HepG2 (cell line): Measurements from ENCODE around the gene TSPAN32. TPM values are rescaled to one million over a fixed set of nuclear protein-coding genes. Genes with fewer than 3 reads are reported as not detected.

Experiments used
- ATAC-seq: fragments of 200-7000 bp; cut with Tn5 transposase; 3 replicates; pipeline ENCODE4 v1.9.1; 2020; ENCODE audit warnings: mild to moderate bottlenecking, moderate library complexity
- BruUV-seq: library from RNA; stranded (reverse); fragments of 400-500 nt; replicated peaks from 2 replicates; lab custom pipeline; 2021; lab: Mats Ljungman, UMichigan
- CTCF ChIA-PET: fragments of 300-600 bp; formaldehyde crosslinking; extraction: SDS; loops from one replicate; lab custom pipeline; 2021; ENCODE audit warnings: low total read pairs, inconsistent platforms, low intra/inter-chr PET ratio; lab: Yijun Ruan, JAX
- POLR2A ChIA-PET: fragments of 350-600 bp; sonication (Branson Sonifier 250); formaldehyde crosslinking; loops from one replicate; lab custom pipeline; 2020; ENCODE audit warnings: antibody characterized with exemption, inconsistent platforms; lab: Yijun Ruan, JAX
- DNase-seq: peaks from one replicate; pipeline ENCODE4 v3.0.0-alpha.2; 2015; ENCODE audit warnings: low spot score
- FAIRE-seq: peaks from 3 replicates; lab custom pipeline; 2011; peaks lifted over from hg19 to GRCh38; lab: Jason Lieb, UNC
- H2AFZ ChIP-seq: one replicate; pipeline ENCODE4 v1.6.1; 2011; ENCODE audit warnings: low read length, inconsistent platforms
- H3K27ac ChIP-seq: fragments of 300-600 bp; 3 replicates; pipeline ENCODE4 v1.8.0; 2011; ENCODE audit warnings: mixed run types, mild to moderate bottlenecking, mixed read lengths, low read length, inconsistent platforms; ENCODE audit not compliant: insufficient read depth; ENCODE audit errors: extremely low read length
- H3K27me3 ChIP-seq, 2 experiments: fragments of 200-600 bp in 1 of 2; 2 replicates in 1 of 2; 3 replicates in 1 of 2; pipeline versions ENCODE4 v1.6.0 to v1.8.0; 2011; ENCODE audit warnings: low read length in 2 of 2, mild to moderate bottlenecking in 2 of 2, moderate library complexity in 2 of 2, inconsistent platforms in 1 of 2; ENCODE audit not compliant: insufficient read depth in 2 of 2, control insufficient read depth in 1 of 2
- H3K36me3 ChIP-seq, 2 experiments: fragments of 200-600 bp in 1 of 2; replicated peaks in 1 of 2; 2 replicates in 1 of 2; 3 replicates in 1 of 2; pipeline versions ENCODE4 v1.5.1 to v1.8.0; 2011; ENCODE audit warnings: low read length in 2 of 2, inconsistent platforms in 1 of 2; ENCODE audit not compliant: insufficient read depth in 2 of 2, control insufficient read depth in 1 of 2
- H3K4me1 ChIP-seq: 2 replicates; pipeline ENCODE4 v1.5.1; 2012; ENCODE audit warnings: low read length, inconsistent platforms; ENCODE audit not compliant: insufficient read depth
- H3K4me2 ChIP-seq: 2 replicates; pipeline ENCODE4 v1.6.0; 2011; ENCODE audit warnings: low read depth, low read length, inconsistent platforms
- H3K4me3 ChIP-seq, 3 experiments: fragments of 200-600 bp in 1 of 3; sonication (generic), shearing (Covaris generic) in 1 of 3; replicated peaks in 1 of 3; 2 replicates each; pipeline ENCODE4 v1.5.1; 2011 to 2016; ENCODE audit warnings: low read length in 3 of 3, inconsistent platforms in 2 of 3, low read depth in 2 of 3, mild to moderate bottlenecking in 2 of 3, control low read depth in 1 of 3, mixed read lengths in 1 of 3; ENCODE audit not compliant: insufficient read depth in 1 of 3
- H3K79me2 ChIP-seq: one replicate; pipeline ENCODE4 v1.6.1; 2011; ENCODE audit warnings: low read length, inconsistent platforms; ENCODE audit not compliant: insufficient read depth
- H3K9ac ChIP-seq: 2 replicates; pipeline ENCODE4 v1.6.0; 2011; ENCODE audit warnings: mild to moderate bottlenecking, low read depth, low read length, inconsistent platforms; ENCODE audit not compliant: insufficient read depth
- H3K9me3 ChIP-seq: 2 replicates; pipeline ENCODE4 v1.5.1; 2012; ENCODE audit warnings: mild to moderate bottlenecking, low read length
- H4K20me1 ChIP-seq: 2 replicates; pipeline ENCODE4 v1.6.0; 2011; ENCODE audit warnings: inconsistent platforms, mild to moderate bottlenecking, low read length, moderate library complexity; ENCODE audit not compliant: insufficient read depth
- HDAC1 ChIP-seq: sonication (generic); formaldehyde crosslinking; IDR thresholded peaks from 2 replicates; pipeline ENCODE4 v1.5.1; 2020; ENCODE audit warnings: mild to moderate bottlenecking, missing genetic modification reagents
- ZNF629 ChIP-seq: sonication (generic); formaldehyde crosslinking; conservative IDR thresholded peaks from 2 replicates; pipeline ENCODE4 v1.5.0; 2020; ENCODE audit warnings: missing genetic modification reagents
- WGBS: methylation state at CpG from one replicate; pipeline ENCODE4 v1.1.6; 2017; ENCODE audit warnings: low lambda C conversion rate; 5-methylcytosine and 5-hydroxymethylcytosine counted together
- in situ Hi-C: cut with HindIII; loops from 2 replicates; pipeline ENCODE4 v1.10.0; 2017; ENCODE audit warnings: low pct_unique_long_range_greater_than_20kb; ENCODE audit not compliant: extremely low pct_ligation_motif_present
- intact Hi-C: fragments of 100-400 bp; cut with micrococcal nuclease; formaldehyde crosslinking; loops from one replicate; pipeline ENCODE4 v1.10.0; 2022; ENCODE audit not compliant: unreplicated experiment
- polyA plus RNA-seq, 8 experiments: library from polyadenylated mRNA; depleted of rRNA in 3 of 8; stranded (reverse) in 7 of 8; unstranded in 1 of 8; fragments of >200 nt; fragmentation: Illumina TruSeq in 4 of 8; extraction: Trizol in 4 of 8; gene quantifications; 2 replicates each; pipeline versions ENCODE4 v1.2.1 to v1.2.3, GENCODE V29; 2011 to 2016; ENCODE audit warnings: low read depth in 4 of 8, missing spikeins in 1 of 8, mixed read lengths in 1 of 8; ENCODE audit not compliant: insufficient read depth in 1 of 8
- total RNA-seq, 5 experiments: library from RNA; depleted of rRNA; stranded (reverse); fragments of >200 nt; fragmentation: Illumina TruSeq; extraction: Trizol; gene quantifications; 2 replicates each; pipeline ENCODE4 v1.2.3, GENCODE V29; 2016; ENCODE audit warnings: low read depth in 1 of 5
- TF ChIP-seq, protein P1 (sequence below): sonication (generic); formaldehyde crosslinking; IDR thresholded peaks from 2 replicates; pipeline ENCODE4 v1.4.0; 2020; ENCODE audit warnings: missing genetic modification reagents, mild to moderate bottlenecking, borderline replicate concordance

Gene TSPAN32
- total and polyA plus RNA-seq, 2 of the 13 experiments (the other 11 are each of a cell fraction or from before 2014, with no cell fraction given) = 0.09 to 0.70 TPM

DNA sequence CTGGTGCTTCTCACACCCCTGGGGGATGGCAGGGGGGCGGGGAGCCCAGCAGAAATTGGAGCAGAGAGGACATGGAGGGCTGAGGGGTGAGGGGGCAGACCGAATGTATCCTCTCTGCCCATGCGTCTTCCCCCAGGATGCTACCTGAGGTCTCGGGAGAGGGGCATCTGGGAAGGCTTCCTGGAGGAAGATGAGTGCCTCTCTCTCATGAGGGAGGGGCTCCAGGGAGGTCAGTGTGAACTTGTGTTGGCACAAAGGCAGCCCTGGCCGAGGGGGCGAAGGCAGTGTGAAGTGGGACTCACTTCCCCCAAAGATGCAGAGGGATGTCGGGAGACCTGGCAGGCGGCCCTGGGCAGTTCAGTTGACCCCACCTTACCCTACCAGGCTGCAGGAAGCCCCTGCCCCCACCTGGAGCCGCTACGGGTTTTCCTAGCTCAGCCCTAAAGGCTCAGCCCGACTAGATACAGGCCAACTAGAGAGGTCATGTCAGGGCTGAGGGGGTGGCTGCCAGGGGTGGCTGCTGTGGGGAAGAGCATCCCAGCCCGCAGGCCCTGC, 41.8 kb upstream of the TSPAN32 start:
- CTCF ChIA-PET = no interaction called here

DNA sequence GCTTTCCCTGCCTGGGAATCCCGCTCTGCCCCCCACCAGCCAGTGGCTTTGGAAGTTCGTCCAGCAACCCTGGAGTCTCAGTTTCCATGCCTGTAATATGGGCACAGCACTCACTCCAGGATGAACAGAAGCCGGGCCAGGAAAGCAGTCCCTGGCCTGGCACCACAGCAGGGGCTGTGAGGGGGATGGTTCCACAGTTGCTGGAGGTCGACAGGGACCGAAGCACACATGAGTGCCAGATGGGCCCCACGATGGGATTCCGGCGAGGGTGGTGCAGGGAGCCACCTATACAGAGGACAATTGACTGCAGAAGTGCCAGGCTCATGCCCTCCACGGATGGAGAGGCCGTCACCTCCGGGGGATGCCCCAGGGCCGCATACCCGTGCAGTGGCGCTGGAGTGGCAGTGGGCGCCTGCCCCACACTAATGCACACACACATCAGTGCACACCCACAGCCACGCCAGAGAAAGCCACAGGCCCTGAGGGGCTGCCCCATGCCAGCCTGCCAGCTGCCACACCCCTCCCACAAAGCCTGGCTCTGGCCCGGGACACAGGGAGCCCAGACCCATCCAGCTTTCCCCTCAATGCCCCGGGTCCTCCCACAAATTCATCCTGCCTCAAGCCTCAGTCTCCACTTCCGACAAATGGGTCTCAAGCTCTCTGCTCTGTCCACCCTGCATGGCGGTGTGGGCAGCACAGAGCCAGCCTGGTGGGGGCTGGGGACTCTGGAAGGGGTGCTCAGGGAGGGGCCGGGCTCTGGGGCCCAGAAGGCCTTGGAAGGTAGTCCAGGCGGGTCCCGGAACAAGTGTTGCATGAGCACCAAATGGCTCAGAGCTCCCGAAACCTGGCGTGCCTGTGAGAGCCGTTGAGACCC, 41.1 kb upstream of the TSPAN32 start:
- no peak overlapping the region for H3K9ac ChIP-seq
- WGBS = 47% methylated on average over 6 of the region's 26 CpGs
- no peak for ATAC-seq
- H3K79me2 ChIP-seq = no peaks in the 10 kb centered on the region
- intact Hi-C loops = loop anchor here (10.0 kb wide), 1 partner anchor 46 kb away; no protein-coding TSS in a partner anchor
- H3K36me3 ChIP-seq = no peaks in the 10 kb centered on the region
- no peak overlapping the region for H2AFZ ChIP-seq
- no peak overlapping the region for H3K4me3 ChIP-seq
- POLR2A ChIA-PET = interaction anchor here (1.0 kb wide), 1 partner anchor 49 kb away, joined by 3 read pairs; no protein-coding TSS in a partner anchor
- no peak for DNase-seq
- no peak for FAIRE-seq
- TF ChIP-seq, protein P1, sequence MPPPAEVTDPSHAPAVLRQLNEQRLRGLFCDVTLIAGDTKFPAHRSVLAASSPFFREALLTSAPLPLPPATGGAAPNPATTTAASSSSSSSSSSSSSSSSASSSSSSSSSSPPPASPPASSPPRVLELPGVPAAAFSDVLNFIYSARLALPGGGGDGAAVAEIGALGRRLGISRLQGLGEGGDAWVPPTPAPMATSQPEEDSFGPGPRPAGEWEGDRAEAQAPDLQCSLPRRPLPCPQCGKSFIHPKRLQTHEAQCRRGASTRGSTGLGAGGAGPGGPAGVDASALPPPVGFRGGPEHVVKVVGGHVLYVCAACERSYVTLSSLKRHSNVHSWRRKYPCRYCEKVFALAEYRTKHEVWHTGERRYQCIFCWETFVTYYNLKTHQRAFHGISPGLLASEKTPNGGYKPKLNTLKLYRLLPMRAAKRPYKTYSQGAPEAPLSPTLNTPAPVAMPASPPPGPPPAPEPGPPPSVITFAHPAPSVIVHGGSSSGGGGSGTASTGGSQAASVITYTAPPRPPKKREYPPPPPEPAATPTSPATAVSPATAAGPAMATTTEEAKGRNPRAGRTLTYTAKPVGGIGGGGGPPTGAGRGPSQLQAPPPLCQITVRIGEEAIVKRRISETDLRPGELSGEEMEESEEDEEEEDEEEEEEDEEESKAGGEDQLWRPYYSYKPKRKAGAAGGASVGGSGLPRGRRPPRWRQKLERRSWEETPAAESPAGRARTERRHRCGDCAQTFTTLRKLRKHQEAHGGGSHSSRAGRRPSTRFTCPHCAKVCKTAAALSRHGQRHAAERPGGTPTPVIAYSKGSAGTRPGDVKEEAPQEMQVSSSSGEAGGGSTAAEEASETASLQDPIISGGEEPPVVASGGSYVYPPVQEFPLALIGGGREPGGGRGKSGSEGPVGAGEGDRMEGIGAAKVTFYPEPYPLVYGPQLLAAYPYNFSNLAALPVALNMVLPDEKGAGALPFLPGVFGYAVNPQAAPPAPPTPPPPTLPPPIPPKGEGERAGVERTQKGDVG = no peak
- TF ChIP-seq ZNF629 = peak; percentile 71
- TF ChIP-seq, all 625 proteins: peak for 1
- H3K9me3 ChIP-seq = no peaks in the 10 kb centered on the region
- no peak overlapping the region for H3K4me2 ChIP-seq
- no peaks in the 10 kb centered on the region for H4K20me1 ChIP-seq
- no peaks in the 10 kb centered on the region for H3K4me1 ChIP-seq
- in situ Hi-C loops = no loop called here
- H3K27ac ChIP-seq = no peak overlapping the region
- H3K27me3 ChIP-seq = peaks cover 10 to 80% of the 10 kb centered on the region in 2 experiments
- CTCF ChIA-PET = no interaction called here
- BruUV-seq = no TSS peak

More for the DNA sequence above, 41.8 kb upstream of the TSPAN32 start:
- no TSS peak for BruUV-seq
- WGBS = 46% methylated on average over 5 of the region's 12 CpGs
- Histone ChIP-seq H3K9ac (no peak overlapping the region), H3K27ac (no peak overlapping the region), H3K27me3 (peaks cover 10 to 80% of the 10 kb centered on the region in 2 experiments), H3K4me3 (no peak overlapping the region), H3K4me2 (no peak overlapping the region), H4K20me1 (no peaks in the 10 kb centered on the region), H3K9me3 (no peaks in the 10 kb centered on the region), H3K4me1 (no peaks in the 10 kb centered on the region), H2AFZ (no peak overlapping the region), H3K79me2 (no peaks in the 10 kb centered on the region), H3K36me3 (no peaks in the 10 kb centered on the region)
- intact Hi-C loops = loop anchor here (10.0 kb wide), 1 partner anchor 45 kb away; no protein-coding TSS in a partner anchor
- no peak for FAIRE-seq
- no peak for DNase-seq
- ATAC-seq = no peak
- POLR2A ChIA-PET = no interaction called here
- in situ Hi-C loops = no loop called here
- no peak for TF ChIP-seq HDAC1
